ENCODE measurements around the gene ELFN1.
A peak's percentile ranks its signal among the peaks of the same experiment; 100 is the strongest.

The ELFN1 gene

GRCh38 chr7:1692515-1693418, 22.7 kb downstream of the ELFN1 start:
- no peaks in the 10 kb centered on the region for H3K27me3 ChIP-seq
- H3K36me3 ChIP-seq = peaks cover 10% of the 10 kb centered on the region; the same call in 1 of the 2 replicates
- H3K4me3 ChIP-seq = no peak overlapping the region
- peaks cover 31% of the 10 kb centered on the region for H3K4me1 ChIP-seq
- no peak for TF ChIP-seq Cebpa-rat (IDR thresholded peaks at IDR 0.05)
- H3K9me3 ChIP-seq = peaks cover 5% of the 10 kb centered on the region; the same call in 1 of the 2 replicates
- H3K27ac ChIP-seq = no peak overlapping the region
- H3K9ac ChIP-seq = no peak overlapping the region
- H4K20me1 ChIP-seq = peaks cover 32% of the 10 kb centered on the region
- H3K4me2 ChIP-seq = peak overlapping the region; percentile 48; the same call in 1 of the 2 replicates

- H3K4me1 ChIP-seq = peaks cover 38% of the 10 kb centered on the region
- H3K9me3 ChIP-seq = peaks cover 3% of the 10 kb centered on the region; the same call in 1 of the 2 replicates
- no peaks in the 10 kb centered on the region for H3K27me3 ChIP-seq
- H3K9ac ChIP-seq = no peak overlapping the region
- H4K20me1 ChIP-seq = peaks cover 32% of the 10 kb centered on the region
- H3K4me3 ChIP-seq = no peak overlapping the region
- H3K4me2 ChIP-seq = peak overlapping the region; percentile 48
- peaks cover 10% of the 10 kb centered on the region; the same call in 1 of the 2 replicates for H3K36me3 ChIP-seq
- H3K27ac ChIP-seq = no peak overlapping the region
- TF ChIP-seq Cebpa-rat (IDR thresholded peaks at IDR 0.05) = no peak
Measured at GRCh38 chr7:1693419-1693990, 23.4 kb downstream of the ELFN1 start.

- no peak overlapping the region for H3K4me3 ChIP-seq
- no peak overlapping the region for H3K9ac ChIP-seq
- peak overlapping the region; percentile 48 for H3K4me2 ChIP-seq
Measured at GRCh38 chr7:1693991-1694524, 24.0 kb downstream of the ELFN1 start.

GRCh38 chr7:1694611-1695511, 24.8 kb downstream of the ELFN1 start:
- H3K9ac ChIP-seq = no peak overlapping the region
- no peak overlapping the region for H3K27ac ChIP-seq
- peaks cover 32% of the 10 kb centered on the region for H4K20me1 ChIP-seq
- no peaks in the 10 kb centered on the region for H3K27me3 ChIP-seq
- H3K36me3 ChIP-seq = peaks cover under 1% of the 10 kb centered on the region; the same call in 1 of the 2 replicates
- TF ChIP-seq Cebpa-rat (IDR thresholded peaks at IDR 0.05) = no peak
- peaks cover 39% of the 10 kb centered on the region for H3K4me1 ChIP-seq
- H3K4me2 ChIP-seq = peak overlapping the region; percentile 48; the same call in 1 of the 2 replicates
- H3K4me3 ChIP-seq = no peak overlapping the region
- peaks cover 2% of the 10 kb centered on the region; the same call in 1 of the 2 replicates for H3K9me3 ChIP-seq

More at GRCh38 chr7:1693991-1694524, 24.0 kb downstream of the ELFN1 start:
- peaks cover 38% of the 10 kb centered on the region for H3K4me1 ChIP-seq
- no peaks in the 10 kb centered on the region for H3K27me3 ChIP-seq
- TF ChIP-seq Cebpa-rat (IDR thresholded peaks at IDR 0.05) = no peak
- H3K27ac ChIP-seq = no peak overlapping the region
- peaks cover 8% of the 10 kb centered on the region; the same call in 1 of the 2 replicates for H3K36me3 ChIP-seq
- H4K20me1 ChIP-seq = peaks cover 32% of the 10 kb centered on the region
- no peaks in the 10 kb centered on the region; the same call in 1 of the 2 replicates for H3K9me3 ChIP-seq

GRCh38 chr7:1695800-1696454, 25.9 kb downstream of the ELFN1 start:
- H3K27me3 ChIP-seq = no peaks in the 10 kb centered on the region
- peaks cover 7% of the 10 kb centered on the region; the same call in 1 of the 2 replicates for H3K9me3 ChIP-seq
- H3K4me1 ChIP-seq = peaks cover 48% of the 10 kb centered on the region
- no peak overlapping the region for H3K4me3 ChIP-seq
- peaks cover 32% of the 10 kb centered on the region for H4K20me1 ChIP-seq
- no peaks in the 10 kb centered on the region for H3K36me3 ChIP-seq
- TF ChIP-seq Cebpa-rat (IDR thresholded peaks at IDR 0.05) = no peak
- no peak overlapping the region for H3K9ac ChIP-seq
- H3K4me2 ChIP-seq = no peak overlapping the region
- no peak overlapping the region for H3K27ac ChIP-seq

GRCh38 chr7:1696671-1697498, 26.8 kb downstream of the ELFN1 start:
- TF ChIP-seq Cebpa-rat (IDR thresholded peaks at IDR 0.05) = no peak
- H3K36me3 ChIP-seq = 0 out of 2 replicates have a peak, but pooled peaks cover under 1% of the 10 kb centered on the region
- no peaks in the 10 kb centered on the region for H3K27me3 ChIP-seq
- H3K4me2 ChIP-seq = no peak overlapping the region
- peaks cover 48% of the 10 kb centered on the region for H3K4me1 ChIP-seq
- no peak overlapping the region for H3K27ac ChIP-seq
- peaks cover 16% of the 10 kb centered on the region for H3K9me3 ChIP-seq
- no peak overlapping the region for H3K9ac ChIP-seq
- H3K4me3 ChIP-seq = no peak overlapping the region
- H4K20me1 ChIP-seq = peaks cover 32% of the 10 kb centered on the region

GRCh38 chr7:1697499-1698125, 27.5 kb downstream of the ELFN1 start:
- H3K9ac ChIP-seq = no peak overlapping the region
- peaks cover 24% of the 10 kb centered on the region for H3K9me3 ChIP-seq
- H3K4me3 ChIP-seq = no peak overlapping the region
- H4K20me1 ChIP-seq = peaks cover 30% of the 10 kb centered on the region
- H3K4me2 ChIP-seq = peak overlapping the region; percentile 31; the same call in 1 of the 2 replicates
- no peak for TF ChIP-seq Cebpa-rat (IDR thresholded peaks at IDR 0.05)
- peaks cover 46% of the 10 kb centered on the region for H3K4me1 ChIP-seq
- H3K27me3 ChIP-seq = no peaks in the 10 kb centered on the region
- H3K27ac ChIP-seq = no peak overlapping the region
- 0 out of 2 replicates have a peak, but pooled peaks cover 5% of the 10 kb centered on the region for H3K36me3 ChIP-seq

Measured in BLaER1 (cell line).